Measurements from ENCODE around the gene PLXNA2.
A peak's percentile ranks its signal among the peaks of the same experiment; 100 is the strongest.

Gene PLXNA2

GRCh38 chr1:208004851-208005250, 239.3 kb downstream of the PLXNA2 start:
- no peak for DNase-seq

GRCh38 chr1:208003241-208003640, 240.9 kb downstream of the PLXNA2 start:
- DNase-seq = no peak

- DNase-seq = no peak
Observed at GRCh38 chr1:208002672-208003071, 241.5 kb downstream of the PLXNA2 start.

- no peak for DNase-seq
Observed at GRCh38 chr1:208002078-208002477, 242.1 kb downstream of the PLXNA2 start.

- DNase-seq = no peak
Observed at GRCh38 chr1:208000504-208000903, 243.7 kb downstream of the PLXNA2 start.

GRCh38 chr1:207999972-208000371, 244.2 kb downstream of the PLXNA2 start:
- no peak for DNase-seq

GRCh38 chr1:207999274-207999915, 244.8 kb downstream of the PLXNA2 start:
- DNase-seq = no peak

- no peak for DNase-seq
Observed at GRCh38 chr1:207998691-207999090, 245.5 kb downstream of the PLXNA2 start.

- DNase-seq = peak; percentile 34
Observed at GRCh38 chr1:207997486-207998268, 246.5 kb downstream of the PLXNA2 start.

GRCh38 chr1:207996636-207997035, 247.5 kb downstream of the PLXNA2 start:
- no peak for DNase-seq

GRCh38 chr1:207995576-207995975, 248.6 kb downstream of the PLXNA2 start:
- no peak for DNase-seq

- no peak for DNase-seq
Observed at GRCh38 chr1:207993477-207994445, 250.4 kb downstream of the PLXNA2 start.

GRCh38 chr1:207992677-207993236, 251.4 kb downstream of the PLXNA2 start:
- no peak for DNase-seq

- DNase-seq = no peak
Observed at GRCh38 chr1:207991583-207992026, 252.6 kb downstream of the PLXNA2 start.

GRCh38 chr1:207990876-207991582, 253.2 kb downstream of the PLXNA2 start:
- no peak for DNase-seq

- DNase-seq = no peak
Observed at GRCh38 chr1:207990455-207990854, 253.7 kb downstream of the PLXNA2 start.

- no peak for DNase-seq
Observed at GRCh38 chr1:207988326-207989165, 255.6 kb downstream of the PLXNA2 start.

- no peak for DNase-seq
Observed at GRCh38 chr1:207987164-207987563, 257.0 kb downstream of the PLXNA2 start.

GRCh38 chr1:207985996-207986395, 258.2 kb downstream of the PLXNA2 start:
- no peak for DNase-seq

- DNase-seq = no peak
Observed at GRCh38 chr1:207984831-207985572, 259.2 kb downstream of the PLXNA2 start.
